Measurements from ENCODE around the gene DDX3X. TPM values are rescaled to one million over a fixed set of nuclear protein-coding genes. Genes with fewer than 3 reads are reported as not detected.

DDX3X gene
- total RNA-seq, 1 experiment from 2014 or later: 228 TPM

DNA sequence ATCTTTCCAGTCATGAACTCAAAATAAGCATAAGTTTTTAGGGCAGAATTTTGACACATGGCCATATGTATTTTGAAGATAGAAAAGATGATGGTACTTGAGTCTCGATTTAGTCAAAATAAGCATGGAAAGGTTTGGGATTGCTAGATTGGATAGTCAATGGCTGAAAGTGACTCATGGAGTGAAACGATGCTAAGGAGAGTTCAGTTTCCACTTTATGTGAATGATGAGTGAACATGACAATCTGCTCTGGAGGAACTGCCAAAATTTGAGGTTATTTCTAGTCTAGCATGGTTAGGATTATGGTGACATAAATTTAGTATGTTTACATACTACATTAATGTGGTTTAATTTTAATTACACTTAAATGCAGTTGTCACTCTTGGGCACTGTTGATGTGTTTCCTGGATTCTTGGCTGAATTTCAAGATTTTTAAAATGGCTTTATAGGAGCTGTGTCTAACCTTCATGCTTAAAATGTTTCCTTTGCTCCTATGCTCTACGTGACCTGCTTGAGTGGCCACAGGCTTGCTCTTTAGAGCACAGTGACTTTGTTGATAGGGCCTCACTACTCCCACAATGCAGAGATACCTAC, 17.1 kb downstream of the DDX3X start:
- ChIA-PET POLR2A (no interaction called here), CTCF (no interaction called here)
- no peaks in the 10 kb centered on the region for H3K9me3 Mint-ChIP-seq
- no peak overlapping the region for H3K4me3 Mint-ChIP-seq
- H3K4me1 Mint-ChIP-seq: peaks cover 18% of the 10 kb centered on the region
- peaks cover 33% of the 10 kb centered on the region for H3K36me3 Mint-ChIP-seq
- peak overlapping the region; percentile 54 for H3K27ac Mint-ChIP-seq
- peak; percentile 12; the same call in 1 of the 2 replicates for ATAC-seq
- DNase-seq (ENCODE audit: low spot score): no peak
- no peaks in the 10 kb centered on the region for H3K27me3 Mint-ChIP-seq (ENCODE audit: low read depth)
- TF ChIP-seq ELF4 (CRISPR knock-in tag; IDR thresholded peaks at IDR 0.05; ENCODE audit: low read depth): no peak
- TF ChIP-seq ZNF219 (CRISPR knock-in tag; IDR thresholded peaks at IDR 0.05; ENCODE audit: borderline replicate concordance): no peak
- TF ChIP-seq, protein P1, sequence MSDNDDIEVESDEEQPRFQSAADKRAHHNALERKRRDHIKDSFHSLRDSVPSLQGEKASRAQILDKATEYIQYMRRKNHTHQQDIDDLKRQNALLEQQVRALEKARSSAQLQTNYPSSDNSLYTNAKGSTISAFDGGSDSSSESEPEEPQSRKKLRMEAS (CRISPR knock-in tag; IDR thresholded peaks at IDR 0.05): no peak
- no peak for TF ChIP-seq FOXK1 (CRISPR knock-in tag; IDR thresholded peaks at IDR 0.05)
- TF ChIP-seq ZNF281 (CRISPR knock-in tag; IDR thresholded peaks at IDR 0.05): no peak
- TF ChIP-seq, protein P2, sequence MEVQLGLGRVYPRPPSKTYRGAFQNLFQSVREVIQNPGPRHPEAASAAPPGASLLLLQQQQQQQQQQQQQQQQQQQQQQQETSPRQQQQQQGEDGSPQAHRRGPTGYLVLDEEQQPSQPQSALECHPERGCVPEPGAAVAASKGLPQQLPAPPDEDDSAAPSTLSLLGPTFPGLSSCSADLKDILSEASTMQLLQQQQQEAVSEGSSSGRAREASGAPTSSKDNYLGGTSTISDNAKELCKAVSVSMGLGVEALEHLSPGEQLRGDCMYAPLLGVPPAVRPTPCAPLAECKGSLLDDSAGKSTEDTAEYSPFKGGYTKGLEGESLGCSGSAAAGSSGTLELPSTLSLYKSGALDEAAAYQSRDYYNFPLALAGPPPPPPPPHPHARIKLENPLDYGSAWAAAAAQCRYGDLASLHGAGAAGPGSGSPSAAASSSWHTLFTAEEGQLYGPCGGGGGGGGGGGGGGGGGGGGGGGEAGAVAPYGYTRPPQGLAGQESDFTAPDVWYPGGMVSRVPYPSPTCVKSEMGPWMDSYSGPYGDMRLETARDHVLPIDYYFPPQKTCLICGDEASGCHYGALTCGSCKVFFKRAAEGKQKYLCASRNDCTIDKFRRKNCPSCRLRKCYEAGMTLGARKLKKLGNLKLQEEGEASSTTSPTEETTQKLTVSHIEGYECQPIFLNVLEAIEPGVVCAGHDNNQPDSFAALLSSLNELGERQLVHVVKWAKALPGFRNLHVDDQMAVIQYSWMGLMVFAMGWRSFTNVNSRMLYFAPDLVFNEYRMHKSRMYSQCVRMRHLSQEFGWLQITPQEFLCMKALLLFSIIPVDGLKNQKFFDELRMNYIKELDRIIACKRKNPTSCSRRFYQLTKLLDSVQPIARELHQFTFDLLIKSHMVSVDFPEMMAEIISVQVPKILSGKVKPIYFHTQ (CRISPR knock-in tag; IDR thresholded peaks at IDR 0.05): peak; percentile 59; the same call in 1 of the 2 replicates
- TF ChIP-seq, protein P3, sequence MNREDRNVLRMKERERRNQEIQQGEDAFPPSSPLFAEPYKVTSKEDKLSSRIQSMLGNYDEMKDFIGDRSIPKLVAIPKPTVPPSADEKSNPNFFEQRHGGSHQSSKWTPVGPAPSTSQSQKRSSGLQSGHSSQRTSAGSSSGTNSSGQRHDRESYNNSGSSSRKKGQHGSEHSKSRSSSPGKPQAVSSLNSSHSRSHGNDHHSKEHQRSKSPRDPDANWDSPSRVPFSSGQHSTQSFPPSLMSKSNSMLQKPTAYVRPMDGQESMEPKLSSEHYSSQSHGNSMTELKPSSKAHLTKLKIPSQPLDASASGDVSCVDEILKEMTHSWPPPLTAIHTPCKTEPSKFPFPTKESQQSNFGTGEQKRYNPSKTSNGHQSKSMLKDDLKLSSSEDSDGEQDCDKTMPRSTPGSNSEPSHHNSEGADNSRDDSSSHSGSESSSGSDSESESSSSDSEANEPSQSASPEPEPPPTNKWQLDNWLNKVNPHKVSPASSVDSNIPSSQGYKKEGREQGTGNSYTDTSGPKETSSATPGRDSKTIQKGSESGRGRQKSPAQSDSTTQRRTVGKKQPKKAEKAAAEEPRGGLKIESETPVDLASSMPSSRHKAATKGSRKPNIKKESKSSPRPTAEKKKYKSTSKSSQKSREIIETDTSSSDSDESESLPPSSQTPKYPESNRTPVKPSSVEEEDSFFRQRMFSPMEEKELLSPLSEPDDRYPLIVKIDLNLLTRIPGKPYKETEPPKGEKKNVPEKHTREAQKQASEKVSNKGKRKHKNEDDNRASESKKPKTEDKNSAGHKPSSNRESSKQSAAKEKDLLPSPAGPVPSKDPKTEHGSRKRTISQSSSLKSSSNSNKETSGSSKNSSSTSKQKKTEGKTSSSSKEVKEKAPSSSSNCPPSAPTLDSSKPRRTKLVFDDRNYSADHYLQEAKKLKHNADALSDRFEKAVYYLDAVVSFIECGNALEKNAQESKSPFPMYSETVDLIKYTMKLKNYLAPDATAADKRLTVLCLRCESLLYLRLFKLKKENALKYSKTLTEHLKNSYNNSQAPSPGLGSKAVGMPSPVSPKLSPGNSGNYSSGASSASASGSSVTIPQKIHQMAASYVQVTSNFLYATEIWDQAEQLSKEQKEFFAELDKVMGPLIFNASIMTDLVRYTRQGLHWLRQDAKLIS (CRISPR knock-in tag; IDR thresholded peaks at IDR 0.05; ENCODE audit: borderline replicate concordance): no peak
- no peak for TF ChIP-seq E2F1 (CRISPR knock-in tag; IDR thresholded peaks at IDR 0.05)
- no peak; the same call in 1 of the 2 replicates for TF ChIP-seq ZMAT4 (CRISPR knock-in tag; IDR thresholded peaks at IDR 0.05)
- no peak for TF ChIP-seq HMGXB4 (CRISPR knock-in tag; IDR thresholded peaks at IDR 0.05)
- TF ChIP-seq HMGA2 (CRISPR knock-in tag; IDR thresholded peaks at IDR 0.05): no peak
- no peak for TF ChIP-seq ZNF232 (CRISPR knock-in tag; IDR thresholded peaks at IDR 0.05)
- 0 out of 2 replicates have a peak, but pooled peaks have one; percentile 28 for TF ChIP-seq JAZF1 (CRISPR knock-in tag; IDR thresholded peaks at IDR 0.05)
- no peak for TF ChIP-seq MXD4 (CRISPR knock-in tag; IDR thresholded peaks at IDR 0.05; ENCODE audit: borderline replicate concordance)
- no peak for TF ChIP-seq ATF6 (CRISPR knock-in tag; IDR thresholded peaks at IDR 0.05)
- no peak for TF ChIP-seq ZNF263 (CRISPR knock-in tag; IDR thresholded peaks at IDR 0.05; ENCODE audit: low read depth)
- no peak for TF ChIP-seq ZNF416 (CRISPR knock-in tag; IDR thresholded peaks at IDR 0.05)
- 0 out of 2 replicates have a peak, but pooled peaks have one; percentile 3 for TF ChIP-seq ERG (CRISPR knock-in tag; IDR thresholded peaks at IDR 0.05)
